Left renal cortex interstitium (tissue), 4 donors: ENCODE results near the gene VN1R4. TPM values are rescaled to one million over a fixed set of nuclear protein-coding genes. Genes with fewer than 3 reads are reported as not detected.
"Not testable (repeated sequence)": the region's sequence is repeated elsewhere in the genome, so short reads cannot be mapped to it uniquely, and the experiment has no call there.

Experiments
- DNase-seq, 4 donors: peaks; one replicate each; pipeline ENCODE4 v3.0.0-alpha.2; 2013; ENCODE audit warnings: low read depth in 4 of 4, low spot score in 2 of 4, missing footprints in 1 of 4
- polyA plus RNA-seq, 4 donors: library from polyadenylated mRNA; unstranded; fragments of 120-200 nt; gene quantifications; one replicate each; pipeline ENCODE4 v1.2.1, GENCODE V29; 2013; ENCODE audit not compliant: insufficient read length in 4 of 4

VN1R4 gene, protein sequence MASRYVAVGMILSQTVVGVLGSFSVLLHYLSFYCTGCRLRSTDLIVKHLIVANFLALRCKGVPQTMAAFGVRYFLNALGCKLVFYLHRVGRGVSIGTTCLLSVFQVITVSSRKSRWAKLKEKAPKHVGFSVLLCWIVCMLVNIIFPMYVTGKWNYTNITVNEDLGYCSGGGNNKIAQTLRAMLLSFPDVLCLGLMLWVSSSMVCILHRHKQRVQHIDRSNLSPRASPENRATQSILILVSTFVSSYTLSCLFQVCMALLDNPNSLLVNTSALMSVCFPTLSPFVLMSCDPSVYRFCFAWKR
- not detected for polyA plus RNA-seq

DNA sequence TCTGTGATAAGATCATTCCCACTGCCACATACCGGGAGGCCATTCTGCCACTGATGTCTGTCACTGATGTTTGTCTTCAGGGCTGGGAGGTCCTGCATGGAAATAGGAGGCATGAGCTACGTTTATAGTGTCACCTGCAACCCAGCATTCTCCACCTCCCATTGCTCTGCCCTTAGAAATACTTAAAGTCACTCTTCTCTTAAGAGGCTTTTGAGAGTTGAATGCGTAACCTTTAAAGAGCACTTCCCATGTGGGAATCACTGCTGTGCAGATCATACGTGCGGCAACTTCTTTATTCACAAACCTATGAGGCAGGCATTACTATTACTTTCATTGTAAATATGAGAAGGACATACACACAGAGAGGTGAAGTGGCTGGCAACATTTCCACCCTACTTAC is at the start of gene VN1R4:
Gene VN1R4, minus strand, starts transcription at position 101 of the 400 bp plus-strand sequence. Its CDS starts 58 bp downstream, at position 43.
- DNase-seq = not testable (repeated sequence)

GRCh38 chr19:53311897-53312296 is 44.4 kb upstream of the VN1R4 start:
- DNase-seq = no peak

DNA sequence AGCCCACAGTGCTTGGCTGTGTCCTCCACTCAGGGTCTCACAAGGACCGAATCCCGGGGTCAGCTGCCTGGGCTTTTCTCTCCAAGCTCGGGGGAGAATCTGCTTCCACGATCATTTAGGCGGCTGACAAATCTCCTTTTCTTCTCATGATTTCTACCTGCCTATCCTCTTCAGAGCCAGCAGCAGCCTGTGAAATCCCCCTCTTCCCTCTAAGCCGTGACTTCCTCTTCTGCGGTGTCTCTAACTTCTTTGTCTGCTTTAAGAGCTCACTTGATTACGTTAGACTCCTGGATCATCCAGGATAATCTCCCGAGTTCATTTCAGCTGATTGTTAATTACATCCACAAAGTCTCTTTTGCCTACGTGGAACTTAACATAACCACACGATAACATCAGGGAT is 43.5 kb upstream of the VN1R4 start:
- no peak for DNase-seq

DNA sequence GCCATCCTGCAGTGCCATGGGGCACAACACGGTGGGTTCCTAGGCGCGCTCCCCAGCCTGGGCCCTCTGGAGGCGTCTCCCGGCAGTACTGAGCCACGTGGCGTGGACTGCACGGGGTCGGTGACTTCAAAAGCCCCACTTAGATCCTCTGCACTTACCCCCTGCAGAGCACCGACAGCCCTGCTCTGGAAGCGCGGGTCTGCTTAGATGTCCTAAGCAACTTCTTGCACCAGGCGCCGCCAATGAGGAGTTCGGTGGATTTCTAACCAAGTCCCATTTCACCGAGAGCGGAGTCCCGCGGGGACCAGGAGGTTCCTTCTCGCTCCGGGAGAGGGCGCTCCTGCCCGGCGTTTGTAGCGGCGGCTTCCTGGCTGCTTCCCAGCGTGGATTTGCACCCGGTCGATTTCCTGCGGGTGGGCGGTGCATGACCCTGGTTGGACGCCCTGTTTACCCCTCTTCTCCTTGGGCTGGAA is 40.9 kb upstream of the VN1R4 start:
- DNase-seq = peak in 2 of 4 donors; percentile 21 to 26

GRCh38 chr19:53301341-53301740 is 33.8 kb upstream of the VN1R4 start:
- not testable (repeated sequence) for DNase-seq

DNA sequence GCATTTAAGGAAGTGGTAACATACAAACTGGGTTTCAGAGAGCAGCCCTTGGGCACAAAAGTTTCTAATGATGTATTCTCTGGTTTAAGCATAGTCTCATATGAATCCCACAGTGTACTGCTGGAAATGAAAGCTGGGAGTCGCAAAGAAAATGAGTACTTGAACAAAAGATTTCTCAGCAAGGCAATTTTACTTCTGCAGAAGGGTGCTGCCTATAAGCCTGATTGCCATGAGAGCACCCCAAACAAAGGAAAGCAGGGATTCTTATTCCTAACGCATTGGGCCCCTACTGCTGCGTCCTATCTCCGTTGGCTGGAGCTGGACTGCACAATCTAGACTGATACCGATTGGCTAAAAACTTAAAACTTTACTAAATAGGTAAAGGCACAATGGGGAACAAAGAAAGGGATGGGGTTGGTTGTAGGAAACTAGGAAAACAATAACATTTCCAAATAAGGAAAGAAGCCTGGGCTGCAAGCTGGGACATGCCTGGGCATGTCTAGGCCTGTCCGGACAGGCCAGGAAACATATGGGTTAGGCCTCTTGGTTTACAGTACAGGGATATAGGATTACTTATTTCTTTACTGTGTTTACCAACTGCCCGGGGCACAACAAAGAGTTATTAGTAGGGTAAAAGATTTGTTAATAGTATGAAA is 27.4 kb upstream of the VN1R4 start:
- DNase-seq = no peak

- no peak for DNase-seq
Measured at GRCh38 chr19:53290758-53291549, 23.4 kb upstream of the VN1R4 start.

DNA sequence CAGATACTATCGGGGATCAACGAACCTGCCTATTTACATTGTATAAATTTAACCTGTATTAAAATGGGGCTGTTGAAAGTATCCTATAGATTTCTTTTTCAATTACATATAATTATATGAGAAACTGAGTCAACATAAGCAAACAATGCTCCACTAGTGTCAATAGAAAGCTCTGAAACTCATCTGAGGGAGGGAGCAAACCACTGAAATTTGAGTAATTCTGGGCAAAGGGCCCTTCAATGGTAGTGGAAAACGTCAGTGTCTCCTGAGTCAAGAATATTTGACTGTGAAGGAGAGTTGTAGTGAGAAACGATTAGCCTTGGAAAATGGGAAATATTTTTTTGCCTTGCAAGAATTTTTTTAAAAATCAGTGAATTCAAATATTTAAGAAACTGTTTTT is 17.6 kb upstream of the VN1R4 start:
- DNase-seq = no peak

DNA sequence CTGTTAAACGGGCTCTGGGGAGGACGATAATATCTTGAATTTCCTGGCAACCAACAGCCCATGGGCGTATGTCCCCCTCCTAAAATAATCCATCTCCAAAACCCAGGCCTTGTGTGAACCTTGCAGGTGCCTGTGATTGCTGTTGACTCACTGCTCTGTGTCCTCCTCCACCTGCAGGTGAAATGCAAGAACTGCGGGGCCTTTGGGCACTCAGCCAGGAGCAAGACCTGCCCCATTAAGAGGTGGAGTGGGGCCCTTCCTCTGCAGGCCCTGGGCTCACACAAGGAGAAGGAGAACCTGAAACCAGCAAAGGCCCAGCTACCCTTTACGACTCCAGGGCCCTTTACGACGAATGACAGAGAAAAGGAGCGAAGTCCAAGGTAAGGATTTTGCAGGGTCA is 14.4 kb upstream of the VN1R4 start:
- not testable (repeated sequence) for DNase-seq

GRCh38 chr19:53275480-53275879 is 8.0 kb upstream of the VN1R4 start:
- DNase-seq = no peak

DNA sequence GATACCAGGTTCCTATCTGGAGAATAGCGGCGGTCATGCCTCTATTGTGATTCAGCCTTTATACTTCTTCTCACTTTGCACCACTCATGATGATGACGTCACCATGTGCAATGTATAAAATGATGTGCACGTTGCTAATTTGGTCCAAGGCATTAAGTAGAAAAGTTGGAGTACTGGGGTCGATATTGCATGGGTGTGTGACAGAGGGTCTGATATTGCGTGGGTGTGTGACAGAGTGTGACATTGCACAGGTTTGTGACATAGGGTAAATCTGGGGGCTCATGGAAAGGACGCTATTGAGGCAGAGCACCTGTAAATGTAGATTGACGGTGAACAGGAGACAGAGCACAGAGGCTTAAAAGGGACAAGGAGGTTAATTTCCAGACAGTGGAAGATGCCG is 4.5 kb upstream of the VN1R4 start:
- no peak for DNase-seq

- DNase-seq = not testable (repeated sequence)
Measured at GRCh38 chr19:53269861-53270260, 2.3 kb upstream of the VN1R4 start.

DNA sequence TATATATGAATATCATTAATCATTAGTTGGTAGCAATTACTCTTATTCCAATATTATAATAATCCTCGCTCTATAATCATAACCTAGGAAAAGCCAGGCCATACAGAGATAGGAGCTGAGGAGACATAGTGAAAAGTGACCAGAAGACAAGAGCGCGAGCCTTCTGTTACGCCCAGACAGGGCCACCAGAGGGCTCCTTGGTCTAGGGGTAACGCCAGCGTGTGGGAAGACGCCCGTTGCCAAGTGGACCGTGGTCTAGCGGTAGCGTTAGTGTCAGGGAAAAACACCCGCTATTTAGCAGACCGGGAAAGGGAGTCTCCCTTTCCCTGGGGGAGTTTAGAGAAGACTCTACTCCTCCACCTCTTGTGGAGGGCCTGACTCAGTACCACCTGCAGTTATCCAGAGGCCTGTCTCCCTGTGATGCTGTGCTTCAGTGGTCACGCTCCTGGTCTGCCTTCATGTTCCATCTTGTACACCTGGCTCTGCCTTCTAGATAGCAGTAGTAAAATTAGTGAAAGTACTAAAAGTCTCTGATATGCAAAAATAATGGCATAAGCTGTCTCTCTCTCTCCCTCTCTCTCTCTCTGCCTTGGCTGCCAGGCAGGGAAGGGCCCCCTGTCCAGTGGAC is 9.7 kb downstream of the VN1R4 start, which contains the start of gene VN1R2:
Gene VN1R2, plus strand, starts transcription at position 578 of the 628 bp plus-strand sequence. CDS start 84 bp downstream, outside the sequence.
- DNase-seq = not testable (repeated sequence)

- peak; percentile 63 to 76 (median 71) for DNase-seq
Measured at GRCh38 chr19:53254411-53255341, 12.8 kb downstream of the VN1R4 start, which contains the start of gene ZNF677. Gene ZNF677, minus strand, starts transcription at chr19:53254873. Its CDS starts 3,323 bp downstream, at chr19:53251550.

DNA sequence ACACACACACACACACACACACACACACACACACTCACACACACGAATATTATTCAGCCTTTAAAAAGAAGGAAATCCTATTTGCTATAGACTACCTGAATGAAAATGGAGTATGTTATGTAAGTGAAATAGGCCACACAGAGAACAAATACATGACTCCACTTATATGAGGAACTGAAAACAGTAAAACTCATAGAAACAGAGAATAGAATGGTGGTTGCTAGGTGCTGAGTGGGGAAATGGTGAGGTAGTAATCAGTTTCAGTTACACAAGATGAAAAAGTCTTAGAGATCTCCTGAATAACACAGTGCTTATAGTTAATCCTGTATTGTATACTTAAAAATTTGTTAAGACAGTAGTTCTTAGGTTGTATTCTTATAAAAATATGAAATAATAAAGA is 21.0 kb downstream of the VN1R4 start:
- no peak for DNase-seq

DNA sequence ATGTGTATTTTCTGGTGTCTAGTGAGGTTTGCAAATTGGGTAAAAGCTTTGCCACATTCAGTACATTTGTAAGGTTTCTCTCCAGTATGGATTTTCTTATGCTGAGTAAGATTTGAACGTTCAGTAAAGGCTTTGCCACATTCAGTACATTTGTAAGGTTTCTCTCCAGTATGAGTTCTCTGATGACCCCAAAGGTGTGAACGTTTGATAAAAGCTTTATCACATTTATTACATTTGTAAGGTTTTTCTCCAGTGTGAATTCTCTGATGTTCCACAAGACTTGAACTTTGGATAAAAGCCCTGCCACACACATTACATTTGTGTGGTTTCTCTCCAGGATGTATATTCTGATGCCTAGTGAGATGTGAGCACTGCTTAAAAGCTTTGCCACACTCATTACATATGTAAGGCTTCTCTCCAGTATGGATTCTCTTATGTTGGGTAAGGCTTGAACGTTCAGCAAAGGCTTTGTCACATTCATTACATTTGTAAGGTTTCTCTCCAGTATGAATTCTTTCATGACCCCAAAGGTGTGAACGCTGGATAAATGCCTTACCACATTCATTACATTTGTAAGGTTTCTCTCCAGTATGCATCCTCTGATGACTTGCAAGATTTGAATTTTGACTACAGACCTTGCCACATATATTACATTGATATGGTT is 30.3 kb downstream of the VN1R4 start:
- no peak for DNase-seq

GRCh38 chr19:53224606-53225005 is 42.9 kb downstream of the VN1R4 start:
- no peak for DNase-seq

DNA sequence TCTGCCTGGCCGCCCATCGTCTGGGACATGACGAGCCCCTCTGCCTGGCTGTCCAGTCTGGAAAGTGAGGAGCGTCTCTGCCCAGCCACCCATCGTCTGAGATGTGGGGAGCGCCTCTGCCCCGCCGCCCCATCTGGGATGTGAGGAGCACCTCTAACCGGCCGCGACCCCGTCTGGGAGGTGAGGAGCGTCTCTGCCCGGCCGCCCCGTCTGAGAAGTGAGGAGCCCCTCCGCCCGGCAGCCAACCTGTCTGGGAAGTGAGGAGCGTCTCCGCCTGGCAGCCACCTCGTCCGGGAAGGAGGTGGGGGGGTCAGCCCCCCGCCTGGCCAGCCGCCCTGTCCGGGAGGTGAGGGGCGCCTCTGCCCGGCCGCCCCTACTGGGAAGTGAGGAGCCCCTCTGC is 44.8 kb downstream of the VN1R4 start:
- DNase-seq = not testable (repeated sequence)
